Right ventricle myocardium inferior (tissue), 1 donor: ENCODE data around the gene HSPE1. TPM values are rescaled to one million over a fixed set of nuclear protein-coding genes. Genes with fewer than 3 reads are reported as not detected.

Experiments used
- ATAC-seq: fragments of 200-7000 bp; cut with Tn5 transposase; one replicate; pipeline ENCODE4 v1.9.1; 2020; ENCODE audit warnings: mild to moderate bottlenecking, moderate library complexity
- DNase-seq: peaks from one replicate; pipeline ENCODE4 v3.0.0; 2021; ENCODE audit errors: missing footprints
- intact Hi-C: fragments of 100-400 bp; cut with DNase I; formaldehyde crosslinking; loops from one replicate; pipeline ENCODE4 v1.11.0; 2022
- total RNA-seq: library from RNA; stranded (reverse); fragmentation: NEBNext Ultra II Directional; extraction: Animal tissue kit (Norgen Biotek cat#: 25700); gene quantifications from one replicate; pipeline ENCODE4 v1.2.1, GENCODE V29; 2021
- donor health status: DM: no; HTN: yes; CAD: no; lungs with severe emphysema.

HSPE1 gene
- total RNA-seq, 1 donor from 2014 or later = 105 TPM

- intact Hi-C loops = no loop called here
- DNase-seq (no peak), ATAC-seq (no peak)
Measured at GRCh38 chr2:197495433-197496134, 4.6 kb upstream of the HSPE1 start.

- intact Hi-C loops = no loop called here
- DNase-seq (no peak), ATAC-seq (no peak)
Measured at GRCh38 chr2:197496695-197497094, 3.5 kb upstream of the HSPE1 start.

DNA sequence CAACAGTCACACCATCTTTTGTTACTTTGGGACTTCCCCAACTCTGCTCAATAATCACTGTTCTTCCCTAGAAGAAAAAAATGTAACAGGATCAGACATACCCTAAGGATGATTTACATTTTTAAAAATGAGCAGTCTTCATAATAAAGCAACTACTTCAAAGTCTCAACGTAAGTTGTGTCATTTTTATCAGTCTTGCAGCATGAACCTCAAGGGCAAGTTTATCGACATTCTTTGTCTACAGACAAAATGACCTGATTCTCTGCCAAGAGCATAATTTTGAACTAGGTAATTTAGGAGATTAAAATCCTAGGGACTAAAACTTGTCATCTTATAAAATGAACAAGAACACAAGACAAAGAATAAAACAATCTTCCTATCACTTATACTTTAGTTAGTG is 2.9 kb upstream of the HSPE1 start:
- DNase-seq = no peak
- intact Hi-C loops = no loop called here
- ATAC-seq = no peak

GRCh38 chr2:197498235-197498936 is 1.8 kb upstream of the HSPE1 start:
- no peak for ATAC-seq
- no peak for DNase-seq
- intact Hi-C loops = loop anchor here (2.0 kb wide), 1 partner anchor 46 kb away; the partner anchor contains the start of gene COQ10B

- DNase-seq (peak; percentile 91), ATAC-seq (peak; percentile 0)
- intact Hi-C loops = loop anchor here (2.0 kb wide), 1 partner anchor 46 kb away; the partner anchor contains the start of gene COQ10B
Measured at GRCh38 chr2:197498937-197499593, 1.1 kb upstream of the HSPE1 start.

GRCh38 chr2:197500503-197501131 is 438 bp downstream of the HSPE1 start:
- DNase-seq (no peak), ATAC-seq (no peak)
- intact Hi-C loops = loop anchor here (1.0 kb wide), 1 partner anchor 15 kb away; no protein-coding TSS in a partner anchor

- no peak for ATAC-seq
- intact Hi-C loops = no loop called here
Measured at GRCh38 chr2:197502201-197502600, 2.0 kb downstream of the HSPE1 start.

GRCh38 chr2:197502685-197503084 is 2.5 kb downstream of the HSPE1 start:
- ATAC-seq (no peak), DNase-seq (no peak)
- intact Hi-C loops = no loop called here

More at GRCh38 chr2:197502201-197502600, 2.0 kb downstream of the HSPE1 start:
- DNase-seq = no peak

GRCh38 chr2:197504000-197504399 is 3.8 kb downstream of the HSPE1 start:
- no peak for DNase-seq
- no peak for ATAC-seq
- intact Hi-C loops = no loop called here

GRCh38 chr2:197504512-197504911 is 4.3 kb downstream of the HSPE1 start:
- ATAC-seq (no peak), DNase-seq (no peak)
- intact Hi-C loops = no loop called here

GRCh38 chr2:197506658-197507057 is 6.5 kb downstream of the HSPE1 start:
- DNase-seq (no peak), ATAC-seq (no peak)
- intact Hi-C loops = no loop called here

DNA sequence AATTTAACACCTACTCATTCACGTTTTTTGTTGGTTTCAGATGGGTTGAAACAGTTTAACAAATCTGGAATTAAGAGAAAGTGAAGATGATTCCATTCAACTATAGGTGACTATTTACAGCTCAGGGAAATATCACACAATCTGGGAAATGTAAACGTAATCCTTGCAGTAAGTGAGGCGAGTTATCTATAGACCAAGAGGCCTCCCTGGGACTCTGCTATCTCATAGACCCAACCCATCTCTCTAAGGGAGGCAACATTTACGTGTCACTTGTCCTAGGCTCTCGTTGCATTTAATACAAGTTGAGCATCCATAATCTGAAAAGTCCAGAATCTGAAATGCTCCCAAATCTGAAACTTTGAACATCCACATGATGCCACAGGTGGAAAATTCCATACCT is 13.7 kb downstream of the HSPE1 start:
- DNase-seq (no peak), ATAC-seq (no peak)
- intact Hi-C loops = loop anchor here (10.0 kb wide), 2 partner anchors 191 to 261 kb away; partner anchors contain the start of gene MARS2

- ATAC-seq (no peak), DNase-seq (no peak)
- intact Hi-C loops = loop anchor here (1.0 to 10.0 kb wide), 4 partner anchors 14 to 260 kb away; partner anchors contain the start of genes HSPE1 and MARS2
Measured at GRCh38 chr2:197514754-197515153, 14.6 kb downstream of the HSPE1 start.

DNA sequence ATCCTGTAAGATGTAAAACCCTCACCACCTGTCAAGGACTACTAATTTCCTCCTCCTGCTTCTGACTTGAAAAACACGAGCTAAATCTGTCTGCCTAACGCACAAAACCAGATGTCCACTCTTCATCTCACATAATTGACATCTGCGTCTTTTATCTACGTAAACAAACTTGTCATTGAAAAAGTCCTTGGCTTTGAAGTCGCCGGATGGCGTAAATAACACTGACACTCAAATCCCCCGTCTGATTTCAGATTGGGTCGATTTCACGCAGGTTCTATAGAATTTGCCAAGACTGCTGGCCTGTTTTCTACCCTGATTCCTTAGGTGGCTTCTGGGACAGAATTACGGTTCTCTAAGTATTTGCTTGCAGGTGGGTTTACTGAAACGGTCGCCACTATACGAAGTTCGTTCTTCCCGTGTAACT is 15.1 kb downstream of the HSPE1 start:
- intact Hi-C loops = loop anchor here (1.0 to 10.0 kb wide), 4 partner anchors 15 to 259 kb away; partner anchors contain the start of genes HSPE1 and MARS2
- ATAC-seq = no peak
- peak; percentile 65 for DNase-seq

DNA sequence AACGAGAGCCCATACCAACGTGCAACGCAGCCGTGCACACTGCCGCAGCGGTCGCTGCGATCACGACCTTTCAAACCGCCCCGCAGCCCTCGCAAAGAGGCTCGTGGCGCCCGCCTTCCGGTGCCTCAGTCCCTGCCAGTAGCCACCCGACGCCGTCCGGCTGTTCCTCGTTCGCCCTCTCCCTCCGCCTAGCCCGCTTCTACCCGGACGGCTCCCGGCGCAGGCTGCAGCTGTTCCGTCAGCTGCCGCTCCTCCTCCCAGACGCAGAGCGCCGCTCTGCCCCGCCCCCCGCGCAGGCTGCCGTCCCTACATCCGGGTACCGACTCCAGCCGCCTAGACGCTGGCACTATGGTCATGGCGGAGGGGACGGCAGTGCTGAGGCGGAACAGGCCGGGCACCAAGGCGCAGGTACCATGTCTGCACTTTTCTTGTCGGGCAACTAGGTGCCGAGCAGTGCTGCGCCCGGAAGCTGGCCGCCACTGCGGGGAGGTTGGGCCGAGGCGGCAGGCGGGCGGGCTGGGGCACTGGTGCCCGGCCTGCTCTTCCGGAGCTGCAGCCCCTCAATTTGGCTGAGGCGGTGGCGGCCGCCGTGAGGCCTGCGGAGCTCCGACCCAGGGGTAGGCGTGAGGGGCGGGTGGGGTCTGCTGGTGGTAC is 15.7 kb downstream of the HSPE1 start, which contains the start of gene MOB4:
Gene MOB4 (plus strand): TSS at position 328 of the 654 bp plus-strand sequence. CDS start 21 bp downstream, at position 349.
- peak; percentile 97 for DNase-seq
- peak; percentile 99 for ATAC-seq
- intact Hi-C loops = loop anchor here (1.0 to 10.0 kb wide), 4 partner anchors 16 to 259 kb away; partner anchors contain the start of genes HSPE1 and MARS2

- ATAC-seq (no peak), DNase-seq (no peak)
- intact Hi-C loops = loop anchor here (5.0 to 10.0 kb wide), 3 partner anchors 84 to 258 kb away; partner anchors contain the start of gene MARS2
Measured at GRCh38 chr2:197516393-197516761, 16.2 kb downstream of the HSPE1 start.

DNA sequence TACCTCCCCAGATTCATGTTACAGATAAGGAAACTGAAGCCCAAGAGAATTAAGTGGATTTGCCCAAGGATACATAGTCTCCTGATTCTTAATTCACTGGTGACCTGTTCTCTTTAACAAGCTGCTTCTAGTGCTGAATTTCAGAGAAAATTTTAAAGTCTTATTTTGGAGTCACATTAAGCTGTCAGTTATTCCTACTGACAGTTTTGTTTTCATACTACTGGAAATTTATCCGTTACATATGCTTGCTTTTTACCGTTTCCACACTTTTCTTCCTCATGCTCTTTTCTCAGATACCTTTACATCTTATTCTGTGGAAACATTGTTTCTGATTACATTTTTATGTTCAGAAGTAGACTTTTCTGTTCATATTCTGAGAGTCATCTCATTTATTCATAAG is 17.0 kb downstream of the HSPE1 start:
- no peak for ATAC-seq
- DNase-seq = no peak
- intact Hi-C loops = loop anchor here (5.0 to 10.0 kb wide), 3 partner anchors 85 to 258 kb away; partner anchors contain the start of gene MARS2

GRCh38 chr2:197538412-197538811 is 38.2 kb downstream of the HSPE1 start:
- no peak for ATAC-seq
- DNase-seq = no peak
- intact Hi-C loops = no loop called here
